Trophoblast cell (in vitro differentiated cells and primary cell): ENCODE data around the gene TNN. TPM values are rescaled to one million over a fixed set of nuclear protein-coding genes. Genes with fewer than 3 reads are reported as not detected.

Source experiments
- DNase-seq, 2 donors: peaks; one replicate each; pipeline ENCODE4 v3.0.0-alpha.2; 2016
- H2AFZ ChIP-seq: 2 replicates; pipeline ENCODE4 v1.6.1; 2013; ENCODE audit warnings: low read length, moderate library complexity, mild to moderate bottlenecking; ENCODE audit not compliant: insufficient read depth, poor library complexity
- H2AK5ac ChIP-seq: 2 replicates; pipeline ENCODE4 v1.6.1; 2013; ENCODE audit warnings: mild to moderate bottlenecking, low read length
- H2BK120ac ChIP-seq: 2 replicates; pipeline ENCODE4 v1.6.1; 2013; ENCODE audit warnings: low read length, mild to moderate bottlenecking, moderate library complexity; ENCODE audit not compliant: insufficient read depth, poor library complexity
- H2BK12ac ChIP-seq: 2 replicates; pipeline ENCODE4 v1.6.1; 2013; ENCODE audit warnings: mild to moderate bottlenecking, low read length, moderate library complexity
- H2BK5ac ChIP-seq: 2 replicates; pipeline ENCODE4 v1.6.1; 2013; ENCODE audit warnings: low read length, low read depth, moderate library complexity, mild to moderate bottlenecking; ENCODE audit not compliant: poor library complexity
- H3K14ac ChIP-seq: 2 replicates; pipeline ENCODE4 v1.6.1; 2013; ENCODE audit warnings: mild to moderate bottlenecking, low read length
- H3K18ac ChIP-seq: 2 replicates; pipeline ENCODE4 v1.6.1; 2013; ENCODE audit warnings: mild to moderate bottlenecking, low read length
- H3K23ac ChIP-seq: 2 replicates; pipeline ENCODE4 v1.6.1; 2013; ENCODE audit warnings: low read length
- H3K27ac ChIP-seq: 2 replicates; pipeline ENCODE4 v1.5.1; 2013; ENCODE audit warnings: low read depth, mild to moderate bottlenecking, inconsistent platforms, low read length, moderate library complexity
- H3K27me3 ChIP-seq: 2 replicates; pipeline ENCODE4 v1.6.1; 2013; ENCODE audit warnings: inconsistent platforms, mild to moderate bottlenecking, low read length, moderate library complexity; ENCODE audit not compliant: insufficient read depth
- H3K36me3 ChIP-seq, 2 experiments: 1 replicate in 1 of 2; 2 replicates in 1 of 2; pipeline ENCODE4 v1.6.1; 2013; ENCODE audit warnings: low read length in 2 of 2, mild to moderate bottlenecking in 2 of 2, moderate library complexity in 1 of 2; ENCODE audit not compliant: insufficient read depth in 2 of 2, control insufficient read depth in 1 of 2
- H3K4ac ChIP-seq: 2 replicates; pipeline ENCODE4 v1.6.1; 2013; ENCODE audit warnings: low read depth, mild to moderate bottlenecking, low read length, moderate library complexity
- H3K4me1 ChIP-seq, 2 experiments: 1 replicate in 1 of 2; 2 replicates in 1 of 2; pipeline ENCODE4 v1.6.1; 2013; ENCODE audit warnings: low read length in 2 of 2, mild to moderate bottlenecking in 2 of 2, moderate library complexity in 1 of 2; ENCODE audit not compliant: insufficient read depth in 2 of 2, control insufficient read depth in 1 of 2
- H3K4me2 ChIP-seq: 2 replicates; pipeline ENCODE4 v1.6.1; 2013; ENCODE audit warnings: inconsistent platforms, mild to moderate bottlenecking, low read length, moderate library complexity
- H3K4me3 ChIP-seq: 2 replicates; pipeline ENCODE4 v1.5.1; 2013; ENCODE audit warnings: mild to moderate bottlenecking, low read depth, low read length, inconsistent platforms
- H3K79me1 ChIP-seq: one replicate; pipeline ENCODE4 v1.6.1; 2013; ENCODE audit warnings: low read length
- H3K79me2 ChIP-seq: 2 replicates; pipeline ENCODE4 v1.6.1; 2013; ENCODE audit warnings: low read length, mild to moderate bottlenecking; ENCODE audit not compliant: control insufficient read depth, insufficient read depth, poor library complexity
- H3K9ac ChIP-seq: 2 replicates; pipeline ENCODE4 v1.6.1; 2013; ENCODE audit warnings: mild to moderate bottlenecking, low read length
- H3K9me3 ChIP-seq: 2 replicates; pipeline ENCODE4 v1.6.1; 2013; ENCODE audit warnings: low read depth, mild to moderate bottlenecking, control low read depth, inconsistent platforms, low read length; ENCODE audit not compliant: insufficient read depth
- H4K12ac ChIP-seq: 2 replicates; pipeline ENCODE4 v1.6.1; 2013; ENCODE audit warnings: low read depth, mild to moderate bottlenecking, low read length, moderate library complexity
- H4K8ac ChIP-seq: 2 replicates; pipeline ENCODE4 v1.6.1; 2013; ENCODE audit warnings: low read depth, mild to moderate bottlenecking, low read length, moderate library complexity
- H4K91ac ChIP-seq: one replicate; pipeline ENCODE4 v1.6.1; 2013; ENCODE audit warnings: low read depth, mild to moderate bottlenecking, low read length, moderate library complexity
- WGBS: extraction: QIAGEN DNeasy Blood & Tissue Kit; methylation state at CpG from one replicate; pipeline ENCODE4 v1.1.7; 2013; ENCODE audit warnings: missing lambda C conversion rate; ENCODE audit not compliant: insufficient read length, insufficient coverage; ENCODE audit errors: extremely low coverage; 5-methylcytosine and 5-hydroxymethylcytosine counted together
- polyA plus RNA-seq: library from polyadenylated mRNA; stranded (reverse); fragments of 200-250 nt; gene quantifications from 2 replicates; pipeline ENCODE4 v1.2.3, GENCODE V29; 2013

The TNN gene, protein sequence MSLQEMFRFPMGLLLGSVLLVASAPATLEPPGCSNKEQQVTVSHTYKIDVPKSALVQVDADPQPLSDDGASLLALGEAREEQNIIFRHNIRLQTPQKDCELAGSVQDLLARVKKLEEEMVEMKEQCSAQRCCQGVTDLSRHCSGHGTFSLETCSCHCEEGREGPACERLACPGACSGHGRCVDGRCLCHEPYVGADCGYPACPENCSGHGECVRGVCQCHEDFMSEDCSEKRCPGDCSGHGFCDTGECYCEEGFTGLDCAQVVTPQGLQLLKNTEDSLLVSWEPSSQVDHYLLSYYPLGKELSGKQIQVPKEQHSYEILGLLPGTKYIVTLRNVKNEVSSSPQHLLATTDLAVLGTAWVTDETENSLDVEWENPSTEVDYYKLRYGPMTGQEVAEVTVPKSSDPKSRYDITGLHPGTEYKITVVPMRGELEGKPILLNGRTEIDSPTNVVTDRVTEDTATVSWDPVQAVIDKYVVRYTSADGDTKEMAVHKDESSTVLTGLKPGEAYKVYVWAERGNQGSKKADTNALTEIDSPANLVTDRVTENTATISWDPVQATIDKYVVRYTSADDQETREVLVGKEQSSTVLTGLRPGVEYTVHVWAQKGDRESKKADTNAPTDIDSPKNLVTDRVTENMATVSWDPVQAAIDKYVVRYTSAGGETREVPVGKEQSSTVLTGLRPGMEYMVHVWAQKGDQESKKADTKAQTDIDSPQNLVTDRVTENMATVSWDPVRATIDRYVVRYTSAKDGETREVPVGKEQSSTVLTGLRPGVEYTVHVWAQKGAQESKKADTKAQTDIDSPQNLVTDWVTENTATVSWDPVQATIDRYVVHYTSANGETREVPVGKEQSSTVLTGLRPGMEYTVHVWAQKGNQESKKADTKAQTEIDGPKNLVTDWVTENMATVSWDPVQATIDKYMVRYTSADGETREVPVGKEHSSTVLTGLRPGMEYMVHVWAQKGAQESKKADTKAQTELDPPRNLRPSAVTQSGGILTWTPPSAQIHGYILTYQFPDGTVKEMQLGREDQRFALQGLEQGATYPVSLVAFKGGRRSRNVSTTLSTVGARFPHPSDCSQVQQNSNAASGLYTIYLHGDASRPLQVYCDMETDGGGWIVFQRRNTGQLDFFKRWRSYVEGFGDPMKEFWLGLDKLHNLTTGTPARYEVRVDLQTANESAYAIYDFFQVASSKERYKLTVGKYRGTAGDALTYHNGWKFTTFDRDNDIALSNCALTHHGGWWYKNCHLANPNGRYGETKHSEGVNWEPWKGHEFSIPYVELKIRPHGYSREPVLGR (N-terminal part only)
- 0.06 and 0.07 TPM in 2 replicates for polyA plus RNA-seq

- Histone ChIP-seq H3K4ac (no peak within 1 kb of the TSS), H3K79me2 (no peaks in the 10 kb centered on the region), H3K36me3 (no peaks in the 10 kb centered on the region), H2AK5ac (no peak within 1 kb of the TSS), H2BK120ac (no peak within 1 kb of the TSS), H3K27me3 (no peaks in the 10 kb centered on the region), H4K12ac (no peak within 1 kb of the TSS), H4K8ac (no peak within 1 kb of the TSS), H2BK5ac (no peak within 1 kb of the TSS), H3K4me1 (peaks cover 0 to 3% of the 10 kb centered on the region in 2 experiments), H3K79me1 (no peaks in the 10 kb centered on the region), H3K14ac (no peak within 1 kb of the TSS), H3K27ac (no peak within 1 kb of the TSS), H3K18ac (no peak within 1 kb of the TSS), H4K91ac (no peak within 1 kb of the TSS), H3K9me3 (no peaks in the 10 kb centered on the region), H3K23ac (peak within 1 kb of the TSS; percentile 33), H2BK12ac (no peak within 1 kb of the TSS), H3K4me3 (no peak within 1 kb of the TSS), H2AFZ (no peak within 1 kb of the TSS), H3K4me2 (no peak within 1 kb of the TSS), H3K9ac (no peak within 1 kb of the TSS)
- WGBS, result no CpG with 5 or more reads among the region's 9 CpGs
- DNase-seq, result no peak
Measured at GRCh38 chr1:175067362-175068106, at the start of gene TNN. TNN (plus strand) TSS chr1:175067833; CDS start chr1:175077419, 9,586 bp downstream.

DNA sequence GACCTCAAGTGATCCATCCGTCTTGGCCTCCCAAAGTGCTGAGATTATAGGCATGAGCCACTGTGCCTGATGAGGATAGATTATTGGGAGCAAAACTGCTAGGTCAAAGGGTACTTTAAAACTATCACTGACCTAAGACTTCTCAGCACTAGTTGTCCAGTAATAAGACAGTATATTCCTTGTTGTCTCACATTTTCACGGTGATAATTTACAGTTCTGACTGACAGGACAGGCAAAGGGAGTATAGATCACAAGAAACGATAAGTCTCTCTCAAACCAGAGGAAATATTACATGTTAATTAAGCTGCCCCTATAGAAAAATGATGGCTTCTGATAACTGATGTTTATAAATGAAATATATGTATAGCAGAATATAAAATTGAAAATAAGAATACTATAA, 48.1 kb upstream of the TNN start:
- H2AFZ ChIP-seq, result no peak overlapping the region
- no peak overlapping the region for H4K8ac ChIP-seq
- H3K79me2 ChIP-seq, result peaks cover 5% of the 10 kb centered on the region
- no peak overlapping the region for H3K18ac ChIP-seq
- no peak overlapping the region for H3K14ac ChIP-seq
- no peaks in the 10 kb centered on the region for H3K9me3 ChIP-seq
- peaks cover 4% of the 10 kb centered on the region for H3K79me1 ChIP-seq
- H3K4me2 ChIP-seq, result no peak overlapping the region
- H4K91ac ChIP-seq, result no peak overlapping the region
- no peak overlapping the region for H2BK12ac ChIP-seq
- no peak overlapping the region for H3K9ac ChIP-seq
- no peak overlapping the region for H3K4ac ChIP-seq
- H3K27me3 ChIP-seq, result no peaks in the 10 kb centered on the region
- no peaks in the 10 kb centered on the region for H3K4me1 ChIP-seq
- no CpG with 5 or more reads among the region's 3 CpGs for WGBS
- no peak overlapping the region for H3K23ac ChIP-seq
- no peak overlapping the region for H3K27ac ChIP-seq
- H2BK120ac ChIP-seq, result no peak overlapping the region
- H3K36me3 ChIP-seq, result peaks cover 9 to 16% of the 10 kb centered on the region in 2 experiments
- no peak overlapping the region for H2AK5ac ChIP-seq
- H3K4me3 ChIP-seq, result no peak overlapping the region
- no peak overlapping the region for H2BK5ac ChIP-seq
- H4K12ac ChIP-seq, result no peak overlapping the region
- DNase-seq, result no peak

GRCh38 chr1:175023043-175023921, 44.4 kb upstream of the TNN start, which contains the start of gene MRPS14:
MRPS14 (minus strand) TSS chr1:175023425; CDS start chr1:175023408, 17 bp downstream.
- Histone ChIP-seq H2AK5ac (no peak within 1 kb of the TSS), H3K79me1 (peaks cover 4% of the 10 kb centered on the region), H3K23ac (no peak within 1 kb of the TSS), H3K9me3 (no peaks in the 10 kb centered on the region), H2BK5ac (no peak within 1 kb of the TSS), H3K4me1 (no peaks in the 10 kb centered on the region), H2AFZ (peak within 1 kb of the TSS; percentile 92), H3K18ac (peak within 1 kb of the TSS; percentile 83), H2BK12ac (no peak within 1 kb of the TSS), H3K4me3 (peak within 1 kb of the TSS; percentile 93), H3K27me3 (no peaks in the 10 kb centered on the region), H2BK120ac (peak within 1 kb of the TSS; percentile 78), H3K9ac (peak within 1 kb of the TSS; percentile 95), H3K36me3 (peaks cover 0 to 2% of the 10 kb centered on the region in 2 experiments), H3K4me2 (peak within 1 kb of the TSS; percentile 92), H3K14ac (peak within 1 kb of the TSS; percentile 86), H3K27ac (no peak within 1 kb of the TSS), H4K91ac (peak within 1 kb of the TSS; percentile 79), H4K8ac (peak within 1 kb of the TSS; percentile 98), H3K79me2 (peaks cover 5% of the 10 kb centered on the region), H3K4ac (peak within 1 kb of the TSS; percentile 85), H4K12ac (peak within 1 kb of the TSS; percentile 90)
- no CpG with 5 or more reads among the region's 42 CpGs for WGBS
- peak; percentile 96 to 100 for DNase-seq
